Measurements from ENCODE around the gene PLEK. TPM values are rescaled to one million over a fixed set of nuclear protein-coding genes. Genes with fewer than 3 reads are reported as not detected.

Gene PLEK
- total RNA-seq, 1 donor from 2014 or later, result not detected

DNA sequence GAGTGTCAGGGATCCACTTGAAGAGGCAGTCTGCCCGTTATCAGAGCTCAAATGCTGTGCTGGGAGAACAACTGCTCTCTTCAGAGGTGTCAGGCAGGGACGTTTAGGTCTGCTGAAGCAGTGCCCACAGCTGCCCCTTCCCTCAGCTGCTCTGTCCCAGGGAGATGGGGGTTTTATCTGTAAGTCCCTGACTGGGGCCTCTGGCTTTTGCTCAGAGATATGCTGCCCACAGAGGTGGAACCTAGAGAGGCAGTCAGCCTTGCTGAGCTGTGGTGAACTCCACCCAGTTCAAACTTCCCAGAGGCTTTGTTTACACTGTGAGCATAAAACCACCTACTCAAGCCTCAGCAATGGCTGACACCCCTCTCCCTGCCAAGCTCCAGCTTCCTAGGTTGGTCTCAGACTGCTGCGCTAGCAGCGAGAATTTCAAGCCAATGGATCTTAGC lies 38.1 kb downstream of the PLEK start:
- no peaks in the 10 kb centered on the region for H3K36me3 Mint-ChIP-seq (ENCODE audit: low read depth, unreplicated experiment)
- H3K27ac Mint-ChIP-seq (ENCODE audit: unreplicated experiment), result no peak overlapping the region
- TF ChIP-seq, protein P1, sequence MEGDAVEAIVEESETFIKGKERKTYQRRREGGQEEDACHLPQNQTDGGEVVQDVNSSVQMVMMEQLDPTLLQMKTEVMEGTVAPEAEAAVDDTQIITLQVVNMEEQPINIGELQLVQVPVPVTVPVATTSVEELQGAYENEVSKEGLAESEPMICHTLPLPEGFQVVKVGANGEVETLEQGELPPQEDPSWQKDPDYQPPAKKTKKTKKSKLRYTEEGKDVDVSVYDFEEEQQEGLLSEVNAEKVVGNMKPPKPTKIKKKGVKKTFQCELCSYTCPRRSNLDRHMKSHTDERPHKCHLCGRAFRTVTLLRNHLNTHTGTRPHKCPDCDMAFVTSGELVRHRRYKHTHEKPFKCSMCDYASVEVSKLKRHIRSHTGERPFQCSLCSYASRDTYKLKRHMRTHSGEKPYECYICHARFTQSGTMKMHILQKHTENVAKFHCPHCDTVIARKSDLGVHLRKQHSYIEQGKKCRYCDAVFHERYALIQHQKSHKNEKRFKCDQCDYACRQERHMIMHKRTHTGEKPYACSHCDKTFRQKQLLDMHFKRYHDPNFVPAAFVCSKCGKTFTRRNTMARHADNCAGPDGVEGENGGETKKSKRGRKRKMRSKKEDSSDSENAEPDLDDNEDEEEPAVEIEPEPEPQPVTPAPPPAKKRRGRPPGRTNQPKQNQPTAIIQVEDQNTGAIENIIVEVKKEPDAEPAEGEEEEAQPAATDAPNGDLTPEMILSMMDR (IDR thresholded peaks at IDR 0.05; ENCODE audit: unreplicated experiment), result no peak
- no peak for DNase-seq (ENCODE audit: low spot score)
- H3K4me1 Mint-ChIP-seq (ENCODE audit: unreplicated experiment), result no peaks in the 10 kb centered on the region
- no peak overlapping the region for H3K4me3 Mint-ChIP-seq (ENCODE audit: unreplicated experiment)
- peaks cover 1% of the 10 kb centered on the region for H3K27me3 Mint-ChIP-seq (ENCODE audit: unreplicated experiment)
- H3K9me3 Mint-ChIP-seq (ENCODE audit: unreplicated experiment), result no peaks in the 10 kb centered on the region

DNA sequence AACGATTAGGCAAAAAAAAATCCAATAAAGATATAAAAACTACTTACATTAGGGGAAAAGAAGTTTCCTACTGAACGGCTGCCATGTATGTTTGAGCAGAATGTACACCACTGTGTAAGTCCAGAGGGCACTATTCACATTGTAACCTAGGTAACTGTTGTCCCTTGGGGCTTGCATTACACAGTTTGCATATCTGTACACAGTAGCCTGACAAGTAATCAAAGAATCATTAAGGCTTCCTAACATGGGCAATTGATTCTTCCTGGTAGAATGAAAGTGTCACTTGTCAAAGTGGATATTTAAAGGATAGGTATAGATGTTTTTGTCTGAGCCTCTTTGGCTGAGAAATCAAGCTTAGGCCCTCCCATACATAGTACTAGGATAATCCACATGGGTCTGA lies 39.1 kb downstream of the PLEK start:
- Mint-ChIP-seq H3K9me3 (ENCODE audit: unreplicated experiment) (no peaks in the 10 kb centered on the region), H3K27me3 (ENCODE audit: unreplicated experiment) (peaks cover 1% of the 10 kb centered on the region), H3K27ac (ENCODE audit: unreplicated experiment) (no peak overlapping the region), H3K36me3 (ENCODE audit: low read depth, unreplicated experiment) (no peaks in the 10 kb centered on the region), H3K4me1 (ENCODE audit: unreplicated experiment) (no peaks in the 10 kb centered on the region), H3K4me3 (ENCODE audit: unreplicated experiment) (no peak overlapping the region)
- TF ChIP-seq, protein P1 (IDR thresholded peaks at IDR 0.05; ENCODE audit: unreplicated experiment), result no peak
- DNase-seq (ENCODE audit: low spot score), result no peak

DNA sequence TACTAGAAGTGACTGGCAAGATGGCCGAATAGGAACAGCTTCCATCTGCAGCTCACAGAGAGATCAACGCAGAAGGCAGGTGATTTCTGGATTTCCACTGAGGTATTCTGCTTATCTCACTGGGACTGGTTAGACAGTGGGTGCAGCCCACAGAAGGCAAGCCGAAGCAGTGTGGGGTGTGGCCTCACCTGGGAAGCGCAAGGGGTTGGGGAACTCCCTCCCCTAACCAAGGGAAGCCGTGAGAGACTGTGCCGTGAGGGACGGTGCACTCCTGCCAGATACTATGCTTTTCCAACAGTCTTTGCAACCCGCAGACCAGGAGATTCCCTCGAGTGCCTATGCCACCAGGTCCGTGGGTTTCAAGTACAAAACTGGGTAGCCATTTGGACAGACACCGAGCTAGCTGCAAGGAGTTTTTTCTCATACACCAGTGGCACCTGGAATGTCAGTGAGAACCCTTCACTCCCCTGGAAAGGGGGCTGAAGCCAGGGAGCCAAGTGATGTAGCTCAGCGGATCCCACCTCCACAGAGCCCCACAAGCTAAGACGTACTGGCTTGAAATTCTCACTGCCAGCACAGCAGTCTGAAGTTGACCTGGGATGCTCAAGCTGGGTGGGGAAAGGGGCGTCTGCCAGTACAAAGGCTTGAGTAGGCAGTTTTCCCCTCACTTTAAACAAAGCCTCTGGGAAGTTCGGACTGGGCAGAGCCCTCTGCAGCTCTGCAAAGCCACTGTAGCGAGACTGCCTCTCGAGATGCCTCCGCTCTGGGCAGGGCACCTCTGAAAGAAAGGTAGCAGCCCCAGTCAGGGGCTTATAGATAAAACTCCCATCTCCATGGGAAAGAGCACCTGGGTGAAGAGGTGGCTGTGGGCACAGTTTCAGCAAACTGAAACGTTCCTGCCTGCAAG lies 40.1 kb downstream of the PLEK start:
- peaks cover 1% of the 10 kb centered on the region for H3K27me3 Mint-ChIP-seq (ENCODE audit: unreplicated experiment)
- TF ChIP-seq, protein P1 (IDR thresholded peaks at IDR 0.05; ENCODE audit: unreplicated experiment), result no peak
- H3K27ac Mint-ChIP-seq (ENCODE audit: unreplicated experiment), result no peak overlapping the region
- H3K9me3 Mint-ChIP-seq (ENCODE audit: unreplicated experiment), result no peaks in the 10 kb centered on the region
- H3K36me3 Mint-ChIP-seq (ENCODE audit: low read depth, unreplicated experiment), result no peaks in the 10 kb centered on the region
- DNase-seq (ENCODE audit: low spot score), result no peak
- H3K4me3 Mint-ChIP-seq (ENCODE audit: unreplicated experiment), result peak overlapping the region; percentile 52
- H3K4me1 Mint-ChIP-seq (ENCODE audit: unreplicated experiment), result no peaks in the 10 kb centered on the region

DNA sequence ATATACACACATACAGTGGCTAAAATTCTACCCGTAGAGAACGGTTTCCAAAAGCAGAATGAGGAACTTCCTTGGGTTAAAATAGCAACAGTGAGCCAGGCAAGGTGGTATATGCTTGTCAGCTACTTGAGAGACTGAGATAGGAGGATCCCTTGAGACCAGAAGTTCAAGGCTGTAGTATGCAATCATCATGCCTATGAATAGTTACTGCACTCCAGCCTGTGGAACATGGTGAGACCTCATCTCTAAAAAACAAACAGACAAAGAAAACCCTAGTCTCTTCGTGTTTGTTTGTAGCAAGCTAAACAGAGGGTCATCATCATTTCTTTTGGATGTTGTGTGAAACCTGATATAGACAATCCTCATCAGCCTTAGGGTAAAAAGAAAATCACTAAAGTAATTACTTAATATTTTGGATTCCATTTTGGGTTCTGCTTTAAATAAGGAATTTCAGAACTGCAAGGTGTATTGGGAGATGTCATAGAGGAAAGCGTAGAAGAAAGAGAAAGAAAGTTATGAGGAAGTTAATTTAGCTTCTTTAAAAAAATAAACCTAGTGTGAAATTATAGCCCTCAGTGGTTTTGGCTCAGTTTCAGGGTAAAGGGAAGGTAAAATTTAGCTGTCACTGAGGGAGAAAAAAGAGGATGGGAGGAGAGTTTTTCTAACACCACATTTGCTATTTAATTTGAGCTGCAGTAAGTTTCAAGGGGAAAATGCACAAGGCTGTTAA lies 46.5 kb downstream of the PLEK start:
- no peak for DNase-seq (ENCODE audit: low spot score)
- H3K36me3 Mint-ChIP-seq (ENCODE audit: low read depth, unreplicated experiment), result no peaks in the 10 kb centered on the region
- no peak overlapping the region for H3K4me3 Mint-ChIP-seq (ENCODE audit: unreplicated experiment)
- no peak overlapping the region for H3K27ac Mint-ChIP-seq (ENCODE audit: unreplicated experiment)
- H3K4me1 Mint-ChIP-seq (ENCODE audit: unreplicated experiment), result peaks cover 4% of the 10 kb centered on the region
- H3K27me3 Mint-ChIP-seq (ENCODE audit: unreplicated experiment), result peaks cover under 1% of the 10 kb centered on the region
- TF ChIP-seq, protein P1 (IDR thresholded peaks at IDR 0.05; ENCODE audit: unreplicated experiment), result no peak
- no peaks in the 10 kb centered on the region for H3K9me3 Mint-ChIP-seq (ENCODE audit: unreplicated experiment)

Measured in endothelial cell (in vitro differentiated cells).